Activated naive CD8-positive, alpha-beta T cell treated with anti-CD3 and anti-CD28 coated beads, Interleukin-2, amount 50 U/mL, for 16 hours (primary cell): ENCODE data around the gene GALNT11.
"Not testable (repeated sequence)": the region's sequence is repeated elsewhere in the genome, so short reads cannot be mapped to it uniquely, and the experiment has no call there.

Experiments
- DNase-seq: peaks from one replicate; pipeline ENCODE4 v3.0.0-alpha.2; 2020; ENCODE audit warnings: low read depth, low spot score

Gene GALNT11

DNA sequence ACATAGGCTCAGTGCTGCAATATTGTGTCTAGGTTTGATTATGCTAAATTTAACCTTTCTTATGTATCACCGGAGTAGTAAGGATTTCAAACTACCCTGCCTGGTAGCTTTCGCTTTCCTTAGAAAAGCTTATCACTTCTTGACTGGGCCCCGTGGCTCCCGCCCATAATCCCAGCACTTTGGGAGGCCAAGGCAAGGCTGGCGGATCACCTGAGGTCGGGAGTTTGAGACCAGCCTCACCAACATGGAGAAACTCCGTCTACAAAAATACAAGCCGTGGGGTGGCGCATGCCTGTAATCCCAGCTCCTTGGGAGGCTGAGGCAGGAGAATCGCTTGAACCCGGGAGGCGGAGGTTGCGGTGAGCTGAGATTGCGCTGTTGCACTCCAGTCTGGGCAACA lies 49.9 kb downstream of the GALNT11 start:
- DNase-seq = not testable (repeated sequence)

DNA sequence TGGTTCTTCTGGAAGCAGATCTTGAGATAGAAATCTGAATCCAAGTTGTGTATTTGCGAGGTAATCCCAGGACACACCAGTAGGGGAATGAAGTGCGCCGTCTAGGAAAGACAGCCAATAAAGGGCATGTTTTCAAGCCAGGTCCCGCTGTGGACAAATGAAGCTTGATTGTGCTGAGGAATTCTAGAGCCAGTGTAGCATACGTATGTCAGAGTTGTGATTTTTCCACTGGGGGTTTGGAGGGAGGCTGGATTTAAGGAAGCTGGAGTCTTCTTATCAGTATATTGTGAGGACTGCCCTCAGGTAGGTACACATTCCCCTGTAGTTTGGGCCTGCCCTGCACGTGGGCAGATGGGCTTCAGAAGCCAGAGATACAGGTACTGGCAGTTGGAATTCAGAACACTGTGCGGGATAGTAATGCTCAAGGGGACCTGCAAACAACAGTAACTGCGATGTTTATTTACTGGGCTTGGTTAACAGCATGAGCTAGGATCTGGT lies 50.9 kb downstream of the GALNT11 start:
- DNase-seq = no peak

DNA sequence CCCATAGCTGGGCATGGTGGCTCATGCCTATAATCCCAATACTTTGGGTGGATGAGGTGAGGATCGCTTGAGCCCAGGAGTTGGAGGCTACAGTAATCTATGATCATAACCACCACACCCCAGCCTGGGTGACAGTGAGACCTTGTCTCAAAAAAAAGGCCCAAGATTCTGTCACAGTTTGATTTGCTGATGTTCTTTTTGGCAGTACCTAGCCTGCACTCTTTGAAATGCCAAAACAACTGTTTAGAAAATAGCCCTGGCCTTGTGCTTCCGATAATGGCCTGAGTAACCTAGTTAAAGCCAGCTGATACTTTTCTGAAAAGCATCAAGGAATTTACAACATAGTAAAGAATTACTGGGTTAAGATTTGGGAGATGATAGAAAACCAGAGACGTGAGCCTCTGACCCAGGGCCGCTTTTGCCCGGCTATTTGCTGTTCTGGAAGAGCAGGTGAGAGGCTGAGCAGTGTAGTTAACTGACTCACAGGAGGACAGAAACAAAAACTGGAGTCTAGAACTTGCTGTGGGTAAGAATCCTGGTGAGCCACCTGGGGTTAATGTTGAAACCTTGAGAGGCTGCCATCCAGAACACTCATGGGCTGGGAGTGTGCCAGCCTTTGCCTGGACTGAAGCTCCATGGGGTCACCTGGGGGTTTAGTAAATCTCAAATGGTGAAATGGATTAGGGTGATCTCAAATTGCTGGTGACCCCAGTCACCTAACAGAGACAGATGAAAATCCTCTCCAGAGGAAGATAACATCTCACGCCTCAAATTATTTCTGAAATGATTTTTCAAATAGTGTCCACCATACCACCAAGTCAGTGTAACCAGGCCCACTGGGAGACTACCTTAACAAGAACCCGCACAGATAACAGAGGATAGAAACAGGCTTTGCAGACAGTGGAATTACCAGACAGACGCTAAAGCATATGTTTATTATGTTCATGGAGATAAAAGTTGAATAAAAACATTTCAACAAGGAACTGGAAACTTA lies 51.8 kb downstream of the GALNT11 start:
- DNase-seq = no peak

DNA sequence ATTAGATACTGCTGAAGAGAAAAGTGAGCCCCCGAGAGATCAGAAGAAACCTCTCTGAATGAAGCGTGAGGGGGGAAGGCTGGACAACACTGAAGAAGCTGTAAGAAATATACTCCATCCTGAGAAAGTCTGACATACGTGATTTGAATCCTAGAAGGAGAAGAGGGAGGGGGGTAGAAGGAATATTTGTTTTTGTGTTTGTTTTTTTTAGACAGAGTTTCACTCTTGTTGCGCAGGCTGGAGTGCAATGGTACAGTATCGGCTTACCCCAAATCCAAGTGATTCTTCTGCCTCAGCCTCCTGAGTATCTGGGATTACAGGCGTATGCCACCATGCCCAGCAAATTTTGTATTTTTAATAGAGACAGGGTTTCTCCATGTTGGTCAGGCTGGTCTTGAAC lies 52.6 kb downstream of the GALNT11 start:
- DNase-seq = no peak

DNA sequence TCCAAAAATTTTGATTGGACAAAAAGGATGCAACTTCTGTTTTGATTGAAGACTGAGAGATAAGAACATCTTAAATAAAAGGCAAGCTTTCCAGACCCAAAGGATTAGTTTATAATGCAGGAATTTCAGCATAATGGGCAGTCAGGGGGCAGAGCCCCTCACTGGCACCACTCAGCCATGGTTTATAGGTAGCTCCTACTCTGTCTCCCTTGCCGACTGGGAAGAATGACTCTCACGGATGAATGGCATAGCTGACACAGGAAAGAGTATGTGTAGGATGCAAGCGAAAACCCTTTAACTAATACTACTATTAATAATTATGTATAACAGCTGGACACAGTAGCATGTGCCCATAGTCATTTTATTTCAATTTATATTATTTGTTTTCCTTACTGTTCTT lies 53.3 kb downstream of the GALNT11 start:
- no peak for DNase-seq

DNA sequence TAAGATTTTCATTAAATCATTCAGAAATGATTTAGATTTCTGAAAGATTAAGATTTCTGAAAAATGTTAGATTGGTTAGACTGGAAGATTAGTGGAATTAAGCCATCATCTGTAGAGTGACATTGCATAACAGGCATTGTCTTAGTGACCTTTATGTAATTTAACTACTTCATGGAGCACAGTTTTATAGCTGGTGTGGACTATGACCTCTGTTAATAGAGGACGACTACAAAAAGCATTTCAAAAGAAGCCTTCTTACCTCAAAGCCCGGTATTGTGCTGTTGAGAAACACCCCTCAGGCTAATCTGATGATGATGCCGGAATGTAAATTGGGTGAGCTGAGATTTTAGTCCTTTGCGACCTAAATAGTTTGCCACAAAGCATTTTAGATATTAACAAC lies 55.6 kb downstream of the GALNT11 start:
- no peak for DNase-seq

DNA sequence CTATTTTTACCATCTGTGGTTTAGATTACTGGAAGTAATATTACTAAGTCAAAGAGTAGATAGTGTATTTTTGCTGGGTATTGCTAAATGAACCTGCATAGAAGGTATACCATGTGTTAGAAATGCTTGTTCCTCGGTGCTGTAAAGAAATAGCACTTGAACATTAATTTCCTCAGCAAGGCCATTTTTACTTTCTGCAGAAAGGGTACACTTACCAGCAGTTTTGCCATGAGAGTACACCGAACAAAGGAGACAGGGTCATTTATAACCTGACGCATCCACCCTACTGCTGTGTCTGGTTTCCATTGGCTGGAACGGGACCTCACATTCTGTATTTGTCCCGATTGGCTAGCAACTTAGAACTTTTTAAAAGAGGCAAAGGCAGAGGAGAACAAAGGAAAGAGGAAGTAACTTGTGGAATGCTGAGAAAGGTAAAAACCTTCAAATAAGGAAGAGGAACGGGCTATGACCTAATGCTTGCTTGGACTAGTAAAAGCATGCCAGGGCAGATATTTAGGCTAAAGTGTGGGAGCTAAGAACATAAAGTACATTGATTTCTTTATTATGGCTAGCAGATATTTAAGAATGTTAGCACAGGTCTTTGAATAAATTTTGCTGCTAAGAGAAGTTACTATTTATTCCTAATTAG lies 56.7 kb downstream of the GALNT11 start:
- DNase-seq = not testable (repeated sequence)

DNA sequence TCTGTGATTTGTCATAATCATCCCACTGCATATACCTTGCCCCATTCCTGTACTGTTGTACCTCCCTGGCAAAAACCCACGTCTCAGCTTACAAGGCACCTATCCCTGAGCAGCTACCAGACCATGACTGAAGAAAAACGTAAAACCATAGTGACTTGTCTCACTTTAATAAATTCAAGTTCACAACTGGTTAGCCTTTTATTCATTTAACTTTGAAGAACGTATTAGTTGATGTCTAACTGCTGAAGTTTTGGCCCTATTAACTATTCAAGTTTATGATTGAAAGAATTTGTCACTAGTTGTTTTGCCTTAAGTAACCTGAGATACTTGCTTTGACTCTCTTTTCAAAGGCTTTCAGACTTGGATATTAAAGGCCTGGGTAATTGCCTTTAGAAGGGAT lies 59.7 kb downstream of the GALNT11 start:
- no peak for DNase-seq

DNA sequence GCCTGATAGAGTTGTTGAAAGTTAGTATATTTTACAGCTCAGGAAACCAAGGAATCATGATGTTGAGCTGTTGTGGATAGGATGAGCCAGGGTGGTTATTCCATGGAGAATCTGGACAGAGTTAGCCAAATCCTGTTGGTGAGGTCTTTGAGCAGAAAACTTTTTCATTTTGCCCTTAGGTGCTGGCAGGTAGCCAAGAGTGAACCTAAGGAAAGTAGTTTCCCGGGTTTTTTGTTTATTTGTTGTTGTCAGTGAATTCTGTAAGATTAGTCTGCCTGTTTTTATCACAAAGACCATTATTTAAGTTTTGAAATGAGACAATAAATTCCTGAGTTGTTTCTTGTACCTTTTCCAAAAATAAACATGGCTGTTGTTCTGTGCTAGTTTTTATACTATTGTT lies 61.0 kb downstream of the GALNT11 start:
- DNase-seq = no peak

DNA sequence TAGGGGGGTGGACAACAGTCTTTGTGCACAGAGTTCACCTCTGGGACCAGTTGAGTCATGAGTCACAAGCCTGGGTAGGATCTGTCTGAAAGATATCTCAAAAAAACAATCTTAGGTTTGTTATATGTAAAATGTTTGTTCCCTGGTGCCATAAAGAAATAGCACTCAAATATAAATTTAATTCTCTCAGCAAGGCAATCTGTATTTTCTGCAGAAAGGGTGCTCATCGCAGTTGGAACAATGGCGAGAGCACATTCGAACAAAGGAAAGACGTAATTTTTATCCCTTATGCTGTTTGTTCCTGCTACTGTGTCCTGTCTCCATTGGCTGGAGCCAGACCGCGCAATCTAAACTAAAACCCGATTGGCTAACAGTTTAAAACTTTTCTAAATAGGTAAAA lies 63.7 kb downstream of the GALNT11 start:
- no peak for DNase-seq

DNA sequence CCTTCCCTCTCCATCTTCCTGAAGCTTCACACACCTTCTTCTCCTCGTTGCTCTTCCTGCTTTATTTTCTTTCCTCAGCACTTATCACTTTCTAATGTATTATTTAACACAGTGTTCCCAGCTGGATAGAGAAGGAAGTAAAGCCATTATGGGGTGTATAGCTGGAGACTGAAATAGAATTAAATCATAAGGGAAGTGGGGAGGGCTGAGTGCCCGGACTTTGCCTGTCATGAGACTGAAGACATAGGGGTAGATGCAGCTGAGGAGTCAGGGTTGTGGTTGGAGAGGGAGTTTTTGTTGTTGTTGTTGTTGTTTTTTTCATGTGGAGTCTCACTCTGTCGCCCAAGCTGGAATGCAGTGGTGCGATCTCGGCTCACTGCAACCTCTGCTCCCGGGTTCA lies 65.3 kb downstream of the GALNT11 start:
- no peak for DNase-seq

DNA sequence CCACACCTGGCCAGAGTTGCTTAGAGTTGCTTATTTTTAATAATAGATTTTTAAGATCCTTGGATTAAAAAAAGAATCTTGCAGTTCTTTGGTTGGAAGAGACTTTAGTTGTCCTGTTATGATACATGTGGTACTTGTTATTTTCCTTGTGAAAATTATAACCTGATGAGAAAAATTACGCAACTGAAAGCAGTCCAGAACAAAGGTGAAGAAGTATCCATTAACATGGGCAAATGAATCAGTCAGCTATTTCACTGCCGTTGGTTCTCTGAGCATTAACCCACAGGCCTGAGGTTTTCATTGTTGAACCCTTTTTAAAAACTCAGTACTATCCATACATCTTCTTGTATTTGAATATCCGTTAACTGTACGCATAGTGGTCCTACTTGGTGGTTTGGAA lies 68.2 kb downstream of the GALNT11 start:
- DNase-seq = no peak

DNA sequence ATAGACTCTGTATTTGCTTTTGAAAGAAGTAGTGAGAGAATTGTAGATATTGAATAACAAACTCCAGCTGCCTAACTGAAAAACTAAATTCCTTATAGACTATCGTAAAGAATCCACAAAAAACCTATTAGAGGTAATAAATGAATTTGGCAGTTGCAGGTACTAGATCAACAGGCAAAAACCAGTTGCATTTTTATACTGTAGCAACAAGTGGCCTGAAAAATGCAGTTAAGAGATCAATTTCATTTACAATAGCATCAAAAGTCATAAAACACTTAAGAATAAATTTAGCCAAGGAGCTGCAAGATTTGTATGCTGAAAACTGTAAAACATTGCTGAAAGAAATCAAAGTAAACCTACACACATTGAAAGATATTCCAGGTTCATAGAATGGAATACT lies 70.3 kb downstream of the GALNT11 start:
- no peak for DNase-seq

DNA sequence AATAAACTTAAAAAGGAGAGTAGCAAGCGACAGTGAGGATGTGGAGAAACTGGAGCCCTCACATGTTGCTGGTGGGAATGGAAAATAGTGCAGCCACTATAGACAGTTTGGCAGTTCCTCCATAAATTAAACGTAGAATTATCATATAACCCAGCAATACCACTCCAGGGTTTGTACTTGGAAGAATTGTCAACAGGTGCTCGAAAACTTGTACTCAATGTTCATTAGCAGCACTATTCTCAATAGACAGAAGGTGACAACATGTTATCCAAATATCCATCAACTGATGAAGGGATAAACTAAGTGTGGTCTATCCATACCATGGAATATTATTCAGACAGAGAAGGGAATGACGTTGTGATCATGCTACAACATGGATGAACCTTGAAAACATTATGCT lies 71.9 kb downstream of the GALNT11 start:
- no peak for DNase-seq

DNA sequence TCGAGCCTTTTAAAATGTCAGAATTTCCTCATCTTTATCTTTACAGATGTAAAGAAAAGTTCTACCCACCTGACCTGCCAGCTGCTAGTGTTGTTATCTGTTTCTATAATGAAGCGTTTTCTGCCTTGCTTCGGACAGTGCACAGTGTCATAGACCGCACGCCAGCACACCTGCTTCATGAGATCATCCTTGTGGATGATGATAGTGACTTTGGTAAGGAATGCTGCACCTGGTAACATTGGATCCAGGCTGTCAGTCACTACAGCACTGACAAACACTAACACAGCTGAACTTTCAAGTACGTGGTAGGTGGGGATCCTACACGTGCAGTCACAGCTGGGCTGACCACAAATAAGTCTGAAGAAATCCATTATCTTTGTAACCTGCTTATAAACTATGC lies 77.6 kb downstream of the GALNT11 start:
- no peak for DNase-seq

DNA sequence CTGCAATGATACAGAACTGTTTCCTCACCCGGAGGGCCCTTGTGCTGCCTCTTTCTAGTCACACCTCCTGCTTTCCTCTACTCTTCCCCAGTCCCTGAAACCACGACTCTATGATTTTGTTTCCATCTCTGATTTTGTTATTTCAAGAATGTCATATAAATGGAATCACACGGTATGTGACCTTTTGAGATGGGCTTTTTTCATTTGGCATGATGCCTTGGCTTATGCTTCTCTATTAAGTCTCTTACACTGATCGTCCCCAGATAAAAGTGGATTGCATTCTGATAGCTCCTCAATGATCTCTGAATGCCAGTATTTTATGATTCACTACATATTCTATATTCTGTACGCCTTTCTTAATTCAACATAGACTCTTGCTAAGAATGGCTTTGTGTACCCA lies 78.2 kb downstream of the GALNT11 start:
- DNase-seq = no peak

DNA sequence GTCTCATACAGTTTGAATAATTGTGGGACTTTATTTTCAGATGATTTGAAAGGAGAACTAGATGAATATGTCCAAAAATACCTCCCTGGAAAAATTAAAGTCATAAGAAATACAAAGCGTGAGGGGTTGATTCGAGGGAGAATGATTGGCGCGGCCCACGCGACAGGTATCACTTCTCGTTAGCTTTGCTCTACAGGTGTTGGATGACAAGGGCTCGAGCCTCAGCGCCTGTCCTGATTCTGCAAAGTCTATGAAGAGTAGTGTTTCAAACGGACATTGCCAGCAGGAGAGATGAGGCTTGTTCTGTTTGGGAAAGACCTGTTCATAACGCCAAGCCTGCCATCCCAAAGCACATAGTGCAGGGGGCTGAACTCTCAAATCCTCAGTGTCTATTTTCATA lies 79.7 kb downstream of the GALNT11 start:
- DNase-seq = no peak

DNA sequence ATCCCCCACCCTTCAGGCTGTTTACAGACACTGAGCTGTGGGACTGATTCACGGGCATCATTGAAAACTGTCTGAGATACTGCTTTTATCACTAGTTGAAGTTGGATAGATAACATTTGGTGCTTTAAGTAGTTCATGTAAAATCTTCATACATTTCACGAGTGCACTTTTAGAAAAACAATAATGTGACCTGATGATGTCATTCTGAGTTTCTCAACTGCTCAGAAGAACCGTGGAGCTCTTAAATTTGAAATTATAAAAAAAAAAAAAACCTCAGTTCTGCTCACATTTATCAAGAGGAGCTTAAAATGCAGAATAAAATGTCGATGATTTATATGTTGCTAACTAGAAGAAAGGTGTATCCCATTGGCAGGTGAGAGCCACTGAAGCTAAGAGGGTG lies 81.5 kb downstream of the GALNT11 start:
- no peak for DNase-seq

DNA sequence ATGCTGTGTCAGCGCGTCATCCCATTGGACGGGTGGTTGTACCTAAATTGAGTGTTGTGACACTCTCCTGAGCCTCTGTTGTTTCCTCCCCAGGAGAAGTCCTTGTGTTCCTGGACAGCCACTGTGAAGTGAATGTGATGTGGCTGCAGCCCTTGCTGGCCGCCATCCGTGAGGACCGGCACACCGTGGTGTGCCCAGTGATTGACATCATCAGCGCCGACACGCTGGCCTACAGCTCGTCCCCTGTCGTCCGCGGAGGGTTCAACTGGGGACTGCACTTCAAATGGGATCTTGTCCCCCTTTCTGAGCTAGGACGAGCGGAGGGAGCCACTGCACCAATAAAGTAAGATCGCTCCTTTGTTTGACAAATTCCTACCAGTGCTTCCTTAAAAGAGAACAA lies 82.5 kb downstream of the GALNT11 start:
- DNase-seq = no peak

DNA sequence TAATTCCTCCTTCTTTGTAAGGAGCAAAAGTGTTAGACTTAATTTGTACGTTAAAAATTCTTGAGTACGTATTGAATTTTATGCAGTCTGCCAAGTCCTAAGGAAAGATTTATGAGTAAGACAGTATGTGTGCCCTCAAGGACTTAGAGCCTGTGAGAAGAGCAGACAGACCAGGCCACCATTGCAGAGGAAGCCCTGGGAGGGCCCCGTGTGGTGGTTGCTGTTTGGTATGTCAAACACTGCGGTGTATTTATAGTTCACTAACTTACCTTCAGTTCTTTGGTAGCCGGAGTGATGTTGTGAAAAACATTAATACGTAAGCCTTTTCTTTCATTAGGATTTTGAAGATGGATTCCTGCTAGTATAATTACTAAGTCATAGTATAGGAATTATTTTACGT lies 82.9 kb downstream of the GALNT11 start:
- no peak for DNase-seq

DNA sequence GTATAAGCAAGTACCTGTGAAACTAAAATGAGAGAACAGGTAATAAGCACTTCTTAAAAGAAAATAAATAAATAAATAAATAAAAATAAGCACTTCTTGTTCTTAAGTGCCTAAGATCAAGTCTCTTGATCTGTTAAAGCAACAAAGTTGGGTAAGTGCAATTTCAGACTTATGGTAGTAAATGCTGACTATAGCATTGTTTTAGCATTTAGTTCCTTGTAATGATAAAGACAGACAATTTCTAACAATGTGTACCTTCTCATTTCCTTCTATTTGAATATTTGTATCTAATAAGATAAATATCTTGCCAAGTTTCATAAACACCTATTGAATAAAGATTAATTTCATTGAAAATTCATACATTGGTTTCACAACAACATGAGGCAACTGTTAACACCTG lies 87.4 kb downstream of the GALNT11 start:
- DNase-seq = no peak

DNA sequence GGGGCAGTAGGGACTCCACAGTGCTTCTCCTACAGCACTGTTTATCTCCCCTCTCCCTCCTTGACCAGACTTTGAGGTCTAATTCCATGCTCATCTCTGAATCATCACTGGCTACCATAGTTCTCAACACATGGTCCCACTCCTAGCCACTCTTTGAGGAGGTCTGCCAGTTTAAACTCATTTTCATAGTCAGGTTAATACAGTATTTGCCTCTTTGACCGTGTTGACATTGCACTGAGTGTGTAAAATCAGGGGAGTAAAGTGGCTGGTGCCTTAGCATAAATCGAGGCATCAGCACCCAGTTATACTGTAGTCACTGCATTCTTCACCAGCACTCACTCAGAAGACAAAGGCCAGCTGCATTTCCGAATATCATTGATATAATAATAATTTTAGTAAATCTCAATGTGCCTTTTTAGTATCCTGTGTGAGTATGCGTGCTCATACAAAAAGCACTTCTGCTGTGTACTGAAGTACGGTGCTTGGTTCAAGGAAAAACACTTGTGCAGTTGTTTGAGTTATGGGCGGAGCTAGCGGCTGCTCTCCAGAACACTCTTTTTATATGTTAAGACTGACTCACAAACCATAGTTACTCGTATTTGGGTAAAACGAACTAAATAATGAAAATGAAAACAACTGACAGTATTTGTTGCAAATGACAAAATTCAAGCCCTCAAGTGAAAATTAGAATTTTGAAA lies 89.7 kb downstream of the GALNT11 start:
- no peak for DNase-seq
